Endothelial cell of umbilical vein (primary cell): ENCODE results near the gene SRPK2.

Source experiments
- EZH2 ChIP-seq: IDR thresholded peaks from 2 replicates; pipeline ENCODE4 v1.6.1; 2012; ENCODE audit warnings: borderline replicate concordance, low read depth, mild to moderate bottlenecking, moderate library complexity, low read length, inconsistent platforms; ENCODE audit not compliant: severe bottlenecking
- JUN ChIP-seq: IDR thresholded peaks from 2 replicates; pipeline ENCODE4 v1.6.1; 2011; ENCODE audit warnings: borderline replicate concordance, low read depth; ENCODE audit not compliant: insufficient read length, insufficient read depth
- MYC ChIP-seq: IDR thresholded peaks from one replicate; pipeline ENCODE4 v1.6.1; 2011; ENCODE audit warnings: mild to moderate bottlenecking, low read depth, low read length
- POLR2A ChIP-seq: IDR thresholded peaks from 2 replicates; pipeline ENCODE4 v1.6.1; 2012; ENCODE audit warnings: low read depth, mild to moderate bottlenecking, control low read depth, low read length
- POLR2AphosphoS5 ChIP-seq: IDR thresholded peaks from 2 replicates; pipeline ENCODE4 v1.6.1; 2012; ENCODE audit warnings: low read depth, mild to moderate bottlenecking, control low read depth, low read length, moderate library complexity; ENCODE audit not compliant: insufficient read depth
- TF ChIP-seq, protein P1 (sequence below), 2 donors: IDR thresholded peaks; 1 replicate in 1 of 2; 2 replicates in 1 of 2; pipeline ENCODE4 v1.5.1; 2011; ENCODE audit warnings: low read length in 2 of 2, mild to moderate bottlenecking in 2 of 2, moderate library complexity in 2 of 2, control low read depth in 1 of 2, inconsistent platforms in 1 of 2, low read depth in 1 of 2; ENCODE audit not compliant: insufficient read depth in 1 of 2; ENCODE audit errors: extremely low read depth in 1 of 2
- TF ChIP-seq, protein P2 (sequence below): IDR thresholded peaks from 2 replicates; pipeline ENCODE4 v1.6.1; 2011; ENCODE audit not compliant: insufficient read depth, insufficient read length

DNA sequence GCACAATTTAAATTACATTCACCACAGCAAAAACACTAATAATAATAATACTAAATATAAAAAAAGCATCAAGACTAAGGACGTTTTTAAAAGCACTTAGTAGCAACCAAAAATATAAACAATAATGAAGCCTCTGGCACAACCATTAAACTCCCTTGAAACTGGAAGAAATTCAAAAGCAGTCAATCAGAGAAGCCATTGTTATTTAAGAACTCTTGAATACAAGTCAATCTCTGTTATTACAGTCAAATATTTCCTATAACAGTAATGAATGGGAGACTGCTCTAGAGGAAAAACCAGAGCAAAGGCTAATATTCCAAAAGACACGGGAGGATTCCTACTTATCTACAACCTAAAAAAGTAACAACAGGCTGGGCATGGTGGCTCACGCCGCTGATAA is 210.5 kb downstream of the SRPK2 start:
- TF ChIP-seq, protein P1, sequence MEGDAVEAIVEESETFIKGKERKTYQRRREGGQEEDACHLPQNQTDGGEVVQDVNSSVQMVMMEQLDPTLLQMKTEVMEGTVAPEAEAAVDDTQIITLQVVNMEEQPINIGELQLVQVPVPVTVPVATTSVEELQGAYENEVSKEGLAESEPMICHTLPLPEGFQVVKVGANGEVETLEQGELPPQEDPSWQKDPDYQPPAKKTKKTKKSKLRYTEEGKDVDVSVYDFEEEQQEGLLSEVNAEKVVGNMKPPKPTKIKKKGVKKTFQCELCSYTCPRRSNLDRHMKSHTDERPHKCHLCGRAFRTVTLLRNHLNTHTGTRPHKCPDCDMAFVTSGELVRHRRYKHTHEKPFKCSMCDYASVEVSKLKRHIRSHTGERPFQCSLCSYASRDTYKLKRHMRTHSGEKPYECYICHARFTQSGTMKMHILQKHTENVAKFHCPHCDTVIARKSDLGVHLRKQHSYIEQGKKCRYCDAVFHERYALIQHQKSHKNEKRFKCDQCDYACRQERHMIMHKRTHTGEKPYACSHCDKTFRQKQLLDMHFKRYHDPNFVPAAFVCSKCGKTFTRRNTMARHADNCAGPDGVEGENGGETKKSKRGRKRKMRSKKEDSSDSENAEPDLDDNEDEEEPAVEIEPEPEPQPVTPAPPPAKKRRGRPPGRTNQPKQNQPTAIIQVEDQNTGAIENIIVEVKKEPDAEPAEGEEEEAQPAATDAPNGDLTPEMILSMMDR (IDR thresholded peaks at IDR 0.05; ENCODE audit: extremely low read depth in 1 of 2, insufficient read depth in 1 of 2, low read depth in 1 of 2, low read length in 2 of 2), result no peak
- TF ChIP-seq POLR2AphosphoS5 (no peak), EZH2 (no peak), JUN (no peak), POLR2A (no peak), MYC (no peak)
- TF ChIP-seq, protein P2, sequence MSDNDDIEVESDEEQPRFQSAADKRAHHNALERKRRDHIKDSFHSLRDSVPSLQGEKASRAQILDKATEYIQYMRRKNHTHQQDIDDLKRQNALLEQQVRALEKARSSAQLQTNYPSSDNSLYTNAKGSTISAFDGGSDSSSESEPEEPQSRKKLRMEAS, result no peak
